Activated naive CD4-positive, alpha-beta T cell treated with anti-CD3 and anti-CD28 coated beads, Interleukin-2, amount 50 U/mL, for 72 hours (primary cell): ENCODE results near the gene AMPD1. TPM values are rescaled to one million over a fixed set of nuclear protein-coding genes. Genes with fewer than 3 reads are reported as not detected.

Source experiments
- ATAC-seq, 2 donors: fragments of 150-1000 bp; cut with Tn5 transposase; 2 replicates each; pipeline ENCODE4 v1.10.0; 2021; ENCODE audit warnings: mild to moderate bottlenecking in 2 of 2, moderate library complexity in 2 of 2
- DNase-seq, 2 donors: peaks; one replicate each; pipeline ENCODE4 v3.0.0; 2021 to 2022; ENCODE audit warnings: low spot score in 2 of 2
- H3K27ac Mint-ChIP-seq, 2 donors: one replicate each; pipeline ENCODE4 v1.8.0; 2022; ENCODE audit warnings: mild to moderate bottlenecking in 2 of 2, mixed read lengths in 2 of 2
- H3K36me3 Mint-ChIP-seq, 2 donors: one replicate each; pipeline ENCODE4 v1.8.0; 2022; ENCODE audit warnings: mixed read lengths in 2 of 2
- H3K9me3 Mint-ChIP-seq, 2 donors: one replicate each; pipeline ENCODE4 v1.8.0; 2022; ENCODE audit warnings: mixed read lengths in 2 of 2
- total RNA-seq, 2 donors: library from RNA; stranded (reverse); gene quantifications; one replicate each; pipeline ENCODE4 v1.2.3, GENCODE V29; 2022

The AMPD1 gene
- total RNA-seq, 2 donors from 2014 or later: not detected

DNA sequence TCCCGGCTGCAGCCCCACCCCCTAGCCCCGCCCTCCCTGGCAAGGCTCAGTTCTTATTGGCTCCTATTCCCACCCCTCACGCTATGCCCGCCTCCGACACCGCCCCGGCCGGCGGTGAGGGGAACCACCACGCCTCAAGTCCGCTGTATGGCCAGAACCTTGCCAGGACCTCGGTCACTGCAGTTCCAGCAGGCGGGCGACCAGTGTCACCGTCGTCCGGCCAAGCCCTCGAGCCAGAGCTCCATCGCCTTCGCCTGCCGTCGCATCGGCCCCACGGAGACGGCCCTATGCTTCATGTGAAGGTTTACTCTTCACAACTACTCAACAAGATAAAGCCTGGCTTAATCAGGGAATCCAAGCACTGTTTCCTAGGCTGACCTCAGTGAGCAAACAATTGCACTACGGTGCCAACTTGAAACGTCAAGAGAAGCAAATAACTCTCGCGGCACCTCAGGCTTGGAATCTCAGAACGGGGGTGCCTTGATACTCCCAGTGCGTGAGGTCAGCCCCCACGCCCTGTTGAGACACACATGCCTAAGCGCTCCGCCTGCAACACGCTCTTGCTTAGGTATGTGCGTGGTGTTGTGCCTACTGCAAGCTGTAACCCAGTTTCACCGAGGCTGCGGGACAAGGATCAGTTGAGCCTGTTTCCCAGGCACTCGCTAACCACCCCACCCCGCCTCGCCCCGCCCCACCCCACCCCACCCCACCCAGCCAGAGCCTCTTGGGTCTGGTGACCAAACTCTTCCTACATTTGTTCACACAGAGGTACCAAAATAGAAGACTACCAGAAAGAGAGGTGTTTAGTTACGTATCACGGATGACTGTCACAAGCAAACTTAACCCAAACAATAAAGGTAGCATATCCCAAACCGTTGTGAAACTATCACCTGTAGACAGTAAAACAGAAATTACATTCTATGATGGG is 25.0 kb downstream of the AMPD1 start:
- DNase-seq (peak in 1 of 2 donors; percentile 86), ATAC-seq (peak; percentile 98 to 99)
- H3K27ac Mint-ChIP-seq: peak overlapping the region; percentile 30 to 76
- no peaks in the 10 kb centered on the region for H3K9me3 Mint-ChIP-seq
- no peaks in the 10 kb centered on the region for H3K36me3 Mint-ChIP-seq

GRCh38 chr1:114669562-114670082 is 25.7 kb downstream of the AMPD1 start, which contains the start of gene DENND2C:
DENND2C (minus strand) TSS chr1:114670049; CDS start chr1:114625984, 44,065 bp downstream.
- Mint-ChIP-seq H3K9me3 (no peaks in the 10 kb centered on the region), H3K36me3 (no peaks in the 10 kb centered on the region), H3K27ac (peak within 1 kb of the TSS; percentile 30 to 76)
- ATAC-seq (peak; percentile 63 to 70), DNase-seq (peak in 1 of 2 donors; percentile 76)

DNA sequence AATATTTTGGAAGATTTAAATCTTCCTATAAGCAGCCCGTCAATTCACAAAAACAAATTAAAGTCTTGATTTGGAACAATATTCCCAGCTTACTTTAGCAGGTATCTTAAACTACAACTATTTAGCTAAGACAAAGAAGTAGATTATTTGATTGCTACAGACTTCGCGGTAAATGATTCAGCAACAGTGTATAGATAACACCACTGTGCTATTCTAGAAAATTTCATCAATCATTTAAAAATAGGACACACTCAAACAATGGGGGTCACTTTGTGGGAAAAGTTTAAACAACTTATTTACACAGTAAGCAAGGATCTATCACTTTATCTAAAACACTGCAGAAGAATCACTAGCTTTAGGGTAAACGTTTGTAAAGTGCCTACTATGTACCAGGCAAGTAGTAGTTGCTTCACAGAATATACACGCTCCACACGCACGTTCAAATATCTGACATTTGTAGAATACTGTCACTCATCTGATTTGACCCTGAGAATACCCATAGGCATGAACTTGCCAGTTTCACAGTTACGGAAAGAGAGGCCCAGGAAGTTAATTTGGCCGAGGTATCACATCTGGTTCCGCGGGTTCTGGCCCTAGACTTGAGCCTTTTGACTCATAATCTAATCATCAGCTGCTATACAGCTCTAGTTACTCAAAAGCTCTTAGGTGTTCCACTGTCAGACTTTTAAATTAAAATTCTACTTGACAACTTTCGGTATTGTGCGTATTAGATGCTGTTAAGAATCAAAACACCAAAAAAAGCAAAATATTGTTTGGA is 26.4 kb downstream of the AMPD1 start:
- ATAC-seq (no peak), DNase-seq (no peak)
- Mint-ChIP-seq H3K9me3 (no peaks in the 10 kb centered on the region), H3K27ac (peak overlapping the region in 1 of 2 donors; percentile 76), H3K36me3 (no peaks in the 10 kb centered on the region)

GRCh38 chr1:114668373-114668772 is 27.0 kb downstream of the AMPD1 start:
- ATAC-seq: no peak
- Mint-ChIP-seq H3K36me3 (no peaks in the 10 kb centered on the region), H3K9me3 (no peaks in the 10 kb centered on the region), H3K27ac (no peak overlapping the region)
- DNase-seq: no peak

DNA sequence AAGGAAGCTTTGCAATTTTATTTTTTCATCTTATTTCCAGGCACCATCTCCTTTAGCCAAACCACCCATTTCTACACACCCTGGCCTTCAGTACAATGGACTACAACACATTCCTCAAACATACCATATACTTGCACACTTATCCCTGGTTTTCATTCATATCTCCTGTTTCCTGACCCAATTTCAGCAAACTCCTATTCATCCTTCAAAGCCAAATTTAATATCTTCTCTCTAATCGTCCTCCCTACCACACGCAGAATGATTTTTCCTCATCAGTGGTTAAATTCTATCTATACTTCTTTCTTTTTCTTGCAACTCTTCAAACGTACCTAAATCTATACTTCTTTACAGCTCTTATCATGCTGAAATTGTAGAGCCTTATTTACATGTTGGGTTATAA is 28.4 kb downstream of the AMPD1 start:
- no peak for ATAC-seq
- no peaks in the 10 kb centered on the region for H3K36me3 Mint-ChIP-seq
- H3K27ac Mint-ChIP-seq: no peak overlapping the region
- DNase-seq: no peak
- H3K9me3 Mint-ChIP-seq: no peaks in the 10 kb centered on the region

- DNase-seq (no peak), ATAC-seq (no peak)
- Mint-ChIP-seq H3K27ac (no peak overlapping the region), H3K9me3 (no peaks in the 10 kb centered on the region), H3K36me3 (no peaks in the 10 kb centered on the region)
Measured at GRCh38 chr1:114660238-114660637, 35.1 kb downstream of the AMPD1 start.

DNA sequence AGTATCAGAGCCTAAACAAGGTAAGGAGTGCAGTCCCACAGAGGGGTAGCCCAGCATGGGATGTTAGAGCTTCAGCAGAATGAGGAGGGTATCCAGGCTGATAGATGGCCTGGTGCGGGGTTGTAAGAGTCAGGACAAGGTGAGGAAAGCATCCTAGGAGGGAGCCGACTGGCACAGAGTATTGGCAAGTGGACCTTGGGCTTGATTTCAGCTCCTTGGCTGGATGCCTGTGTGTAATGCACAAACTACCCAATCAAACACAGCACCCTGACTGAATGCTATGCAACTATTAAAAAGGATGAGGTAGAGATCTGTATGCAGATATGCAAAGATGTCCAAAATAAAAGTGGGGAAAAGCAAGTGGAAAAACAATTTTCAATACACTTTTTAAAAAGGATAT is 43.5 kb downstream of the AMPD1 start:
- DNase-seq: no peak
- H3K9me3 Mint-ChIP-seq: no peaks in the 10 kb centered on the region
- H3K27ac Mint-ChIP-seq: no peak overlapping the region
- ATAC-seq: no peak
- H3K36me3 Mint-ChIP-seq: no peaks in the 10 kb centered on the region

GRCh38 chr1:114648503-114648902 is 46.8 kb downstream of the AMPD1 start:
- Mint-ChIP-seq H3K9me3 (no peaks in the 10 kb centered on the region), H3K36me3 (no peaks in the 10 kb centered on the region), H3K27ac (no peak overlapping the region)
- no peak for DNase-seq
- no peak for ATAC-seq

DNA sequence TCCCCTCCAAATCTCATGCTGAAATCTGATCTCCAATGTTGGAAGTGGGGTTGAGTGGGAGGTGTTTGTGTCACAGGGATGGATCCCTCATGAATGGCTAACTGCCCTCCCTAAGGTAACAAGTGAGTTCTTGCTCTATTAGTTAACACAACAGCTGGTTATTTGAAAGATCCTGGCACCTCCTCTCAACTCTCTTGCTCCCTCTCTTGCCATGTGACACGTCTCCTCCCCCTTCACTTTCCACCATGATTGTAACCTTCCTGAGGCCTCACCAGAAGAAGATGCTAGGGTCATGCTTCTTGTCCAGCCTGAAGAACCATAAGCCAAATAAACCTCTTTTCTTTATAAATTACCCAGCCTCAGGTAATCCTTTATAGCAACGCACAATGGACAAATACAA is 54.0 kb downstream of the AMPD1 start:
- H3K9me3 Mint-ChIP-seq: no peaks in the 10 kb centered on the region
- DNase-seq (no peak), ATAC-seq (no peak)
- no peak overlapping the region for H3K27ac Mint-ChIP-seq
- H3K36me3 Mint-ChIP-seq: no peaks in the 10 kb centered on the region

- Mint-ChIP-seq H3K9me3 (no peaks in the 10 kb centered on the region), H3K27ac (no peak overlapping the region), H3K36me3 (no peaks in the 10 kb centered on the region)
- no peak for ATAC-seq
- no peak for DNase-seq
Measured at GRCh38 chr1:114638910-114639309, 56.4 kb downstream of the AMPD1 start.

DNA sequence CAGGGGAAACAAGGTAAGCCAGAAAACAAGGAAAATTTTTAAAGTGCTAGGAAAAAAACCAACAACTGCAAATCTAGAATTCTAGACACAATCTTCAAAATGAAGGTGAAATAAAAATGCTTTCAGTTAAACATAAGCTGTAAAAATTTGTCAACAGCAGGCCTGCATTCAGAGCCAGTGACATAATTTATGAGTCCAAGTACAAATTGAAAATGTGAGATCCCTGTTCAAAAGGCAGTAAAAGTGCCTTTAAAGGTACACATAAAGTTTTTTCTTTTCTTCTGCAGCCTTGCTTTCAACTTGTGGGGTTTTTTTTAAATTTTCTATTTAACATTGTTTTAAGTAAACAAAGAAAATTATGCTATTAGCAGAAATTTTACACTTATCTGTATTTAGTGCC is 62.9 kb downstream of the AMPD1 start:
- no peaks in the 10 kb centered on the region for H3K9me3 Mint-ChIP-seq
- no peak for DNase-seq

GRCh38 chr1:114627107-114627506 is 68.2 kb downstream of the AMPD1 start:
- H3K36me3 Mint-ChIP-seq: peaks cover 3 to 10% of the 10 kb centered on the region in 2 donors
- H3K27ac Mint-ChIP-seq: no peak overlapping the region
- no peaks in the 10 kb centered on the region for H3K9me3 Mint-ChIP-seq
- no peak for DNase-seq
- ATAC-seq: no peak

More for the DNA sequence above, 62.9 kb downstream of the AMPD1 start:
- no peak overlapping the region for H3K27ac Mint-ChIP-seq
- H3K36me3 Mint-ChIP-seq: peaks cover 4 to 11% of the 10 kb centered on the region in 2 donors
- no peak for ATAC-seq

DNA sequence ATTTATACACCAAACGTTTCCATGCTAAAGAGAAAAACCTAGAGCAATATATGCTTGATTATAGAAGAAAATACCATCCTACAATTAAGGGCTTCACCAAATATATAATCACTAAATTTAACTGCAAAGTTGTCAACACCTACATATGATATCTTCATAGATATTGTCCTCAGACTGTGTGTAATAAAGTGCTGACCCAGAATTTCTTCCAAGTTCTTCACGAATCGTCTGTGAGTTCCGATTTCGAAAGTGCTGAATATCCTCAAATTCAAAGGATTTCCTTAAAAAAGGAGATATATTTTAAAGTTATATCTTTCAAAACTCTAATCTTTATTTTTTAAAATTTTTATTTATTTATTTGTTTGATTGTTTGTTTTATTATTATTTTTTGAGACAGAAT is 72.0 kb downstream of the AMPD1 start:
- ATAC-seq (no peak), DNase-seq (no peak)
- no peaks in the 10 kb centered on the region for H3K9me3 Mint-ChIP-seq
- H3K36me3 Mint-ChIP-seq: no peaks in the 10 kb centered on the region
- H3K27ac Mint-ChIP-seq: no peak overlapping the region

Other genes with a start within 250 kb of the AMPD1 start
- 10 to 100 TPM; 36.7 to 45.5 TPM for gene TRIM33, start 184.3 kb downstream of the AMPD1 start, total RNA-seq
- gene BCAS2, start 113.9 kb downstream of the AMPD1 start, total RNA-seq: 10 to 100 TPM; 37.8 to 44.1 TPM
- 1 to 10 TPM in 1 of 2 donors, under 1 TPM in 1; 0.35 to 2.3 TPM for gene DENND2C, start 25.5 kb downstream of the AMPD1 start, total RNA-seq
- 10 to 100 TPM; 43.9 to 52.3 TPM for gene NRAS, start 21.2 kb upstream of the AMPD1 start, total RNA-seq
- 100 to 1,000 TPM; 433 to 486 TPM for gene CSDE1, start 62.4 kb upstream of the AMPD1 start, total RNA-seq
- gene SIKE1, start 85.1 kb upstream of the AMPD1 start, total RNA-seq: 10 to 100 TPM; 61.1 to 76.0 TPM
- gene SYCP1, start 159.3 kb upstream of the AMPD1 start, total RNA-seq: not detected